ENCODE data around the gene BHLHA9. TPM values are rescaled to one million over a fixed set of nuclear protein-coding genes. Genes with fewer than 3 reads are reported as not detected.

Gene BHLHA9
- total and polyA plus RNA-seq, 2 of the 8 experiments (the other 6 are each of a cell fraction or from before 2014, with no cell fraction given), result 0.29 to 0.34 TPM

GRCh38 chr17:1315409-1315808 lies 45.2 kb downstream of the BHLHA9 start:
- no peak overlapping the region for H4K5ac ChIP-seq (ENCODE audit: insufficient read length, low read depth, low read length)
- H2BK20ac ChIP-seq (ENCODE audit: low read length), result no peak overlapping the region
- no peak overlapping the region for H2AFZ ChIP-seq (ENCODE audit: low read length)
- no peak overlapping the region for H2BK5ac ChIP-seq (ENCODE audit: low read depth, low read length)
- no peak overlapping the region for H2BK12ac ChIP-seq (ENCODE audit: low read depth, low read length)
- no peak overlapping the region for H3K4ac ChIP-seq (replicated peaks; ENCODE audit: insufficient read length, low read depth, low read length)
- no peak overlapping the region for H3K23ac ChIP-seq (ENCODE audit: insufficient read length)
- H3K27ac ChIP-seq (ENCODE audit: low read depth, low read length), result no peak overlapping the region
- no peak overlapping the region for H3K9ac ChIP-seq (replicated peaks in 1 of 4; ENCODE audit: extremely low read depth in 1 of 4, low read depth in 3 of 4, low read length in 3 of 4)
- no peak overlapping the region for H3K4me3 ChIP-seq (ENCODE audit: extremely low read depth in 1 of 4, insufficient read depth in 2 of 4, low read depth in 3 of 4, low read length in 4 of 4)
- H3K18ac ChIP-seq (ENCODE audit: extremely low read depth, low read length), result no peak overlapping the region
- no peaks in the 10 kb centered on the region for H3K79me2 ChIP-seq (ENCODE audit: control insufficient read depth in 1 of 2, insufficient read depth in 2 of 2, low read length in 2 of 2)
- H3K56ac ChIP-seq (replicated peaks; ENCODE audit: insufficient read length, low read depth, low read length), result no peak overlapping the region
- H3K14ac ChIP-seq (ENCODE audit: insufficient read length), result no peak overlapping the region
- no peaks in the 10 kb centered on the region for H3K79me1 ChIP-seq (ENCODE audit: low read depth, low read length)
- H3K27me3 ChIP-seq (replicated peaks in 1 of 4; ENCODE audit: control insufficient read depth in 3 of 4, extremely low read depth in 1 of 4, insufficient read depth in 3 of 4, low read length in 3 of 4), result no peaks in the 10 kb centered on the region
- H2AK5ac ChIP-seq (ENCODE audit: low read depth, low read length), result no peak overlapping the region
- peak overlapping the region; percentile 36; the same call in 1 of the 2 replicates for H4K8ac ChIP-seq (ENCODE audit: extremely low read depth, insufficient read depth, low read length)
- H2BK15ac ChIP-seq (ENCODE audit: low read length), result no peak overlapping the region
- H3K36me3 ChIP-seq (ENCODE audit: control insufficient read depth in 2 of 4, insufficient read depth in 4 of 4, low read length in 3 of 4), result no peaks in the 10 kb centered on the region
- DNase-seq (ENCODE audit: low read depth in 1 of 2, low spot score in 2 of 2) (no peak), FAIRE-seq (no peak)
- no peaks in the 10 kb centered on the region for H3K9me3 ChIP-seq (ENCODE audit: insufficient read depth in 2 of 2, low read depth in 1 of 2, low read length in 1 of 2)
- 81% methylated on average over 10 of the region's 10 CpGs; no CpG with 5 or more reads in 1 of the 2 experiments for WGBS, 2 experiments (ENCODE audit: extremely low coverage in 1 of 2, insufficient coverage in 1 of 2, insufficient read length in 1 of 2, insufficient replicate concordance in 2 of 2, low coverage in 1 of 2, low lambda C conversion rate in 2 of 2, missing lambda C conversion rate in 1 of 2)
- ChIA-PET CTCF (ENCODE audit: partially characterized antibody) (interaction anchor here (0.6 to 2.1 kb wide), 5 partner anchors 14 to 259 kb away, joined by 3 to 10 read pairs (median 5); no protein-coding TSS in a partner anchor), POLR2A (ENCODE audit: partially characterized antibody) (interaction anchor here (1.1 kb wide), 1 partner anchor 76 kb away, joined by 3 read pairs; no protein-coding TSS in a partner anchor)
- H4K20me1 ChIP-seq (replicated peaks in 1 of 2; ENCODE audit: control insufficient read depth in 1 of 2, insufficient read depth in 2 of 2, low read length in 2 of 2), result no peaks in the 10 kb centered on the region
- no peak overlapping the region for H3K4me2 ChIP-seq (ENCODE audit: insufficient read depth in 1 of 2, low read depth in 2 of 2, low read length in 2 of 2)
- H3K23me2 ChIP-seq (ENCODE audit: low read depth, low read length), result no peaks in the 10 kb centered on the region
- no peaks in the 10 kb centered on the region for H3K4me1 ChIP-seq (replicated peaks in 1 of 4; ENCODE audit: control insufficient read depth in 3 of 4, insufficient read depth in 4 of 4, low read length in 3 of 4)
- H4K91ac ChIP-seq (replicated peaks; ENCODE audit: insufficient read length, low read length), result no peak overlapping the region
- no peak overlapping the region for H2BK120ac ChIP-seq (replicated peaks; ENCODE audit: low read depth, low read length)
- TF ChIP-seq SRF (IDR thresholded peaks at IDR 0.05; ENCODE audit: low read depth, low read length) (no peak), POU5F1 (IDR thresholded peaks at IDR 0.05; ENCODE audit: low read depth, low read length) (no peak), GTF2F1 (IDR thresholded peaks at IDR 0.05; ENCODE audit: borderline replicate concordance, low read depth, low read length) (no peak), CHD2 (IDR thresholded peaks at IDR 0.05; ENCODE audit: low read length) (no peak), MAFK (IDR thresholded peaks at IDR 0.05; ENCODE audit: low read depth, low read length) (no peak), ATF2 (IDR thresholded peaks at IDR 0.05; ENCODE audit: low read length) (no peak)
